ENCODE data around the gene DMRTC2.

- TF ChIP-seq POLR2AphosphoS5 (IDR thresholded peaks at IDR 0.05; ENCODE audit: low read depth, low read length) = no peak
- no peak for TF ChIP-seq TAF1 (IDR thresholded peaks at IDR 0.05; ENCODE audit: borderline replicate concordance, low read depth, low read length)
- no peak for TF ChIP-seq POLR2A (IDR thresholded peaks at IDR 0.05; ENCODE audit: low read depth, low read length)
Observed at GRCh38 chr19:41796901-41797300, 47.9 kb upstream of the DMRTC2 start.
